GM12878 (cell line): ENCODE data around the gene CRELD2. TPM values are rescaled to one million over a fixed set of nuclear protein-coding genes. Genes with fewer than 3 reads are reported as not detected.

Source experiments
- ATAC-seq: fragments of 200-7000 bp; cut with Tn5 transposase; 3 replicates; pipeline ENCODE4 v1.9.1; 2020; ENCODE audit warnings: mild to moderate bottlenecking, moderate library complexity
- BruUV-seq: library from RNA; stranded (reverse); fragments of 400-500 nt; replicated peaks from 2 replicates; lab custom pipeline; 2021; lab: Mats Ljungman, UMichigan
- CTCF ChIA-PET: fragments of 300-600 bp; sonication (Branson Sonifier 250); formaldehyde crosslinking; extraction: SDS; loops from one replicate; lab custom pipeline; 2021; ENCODE audit warnings: inconsistent platforms; lab: Yijun Ruan, JAX
- POLR2A ChIA-PET: fragments of 350-600 bp; formaldehyde crosslinking; extraction: SDS; loops from one replicate; lab custom pipeline; 2021; ENCODE audit warnings: inconsistent platforms; lab: Charles Lee
- RAD21 ChIA-PET: fragments of 300-600 bp; sonication (Branson Sonifier 250); formaldehyde crosslinking; loops from one replicate; lab custom pipeline; 2023; ENCODE audit warnings: antibody characterized with exemption; ENCODE audit not compliant: unreplicated experiment; lab: Charles Lee
- SMC1A ChIA-PET: fragments of 300-600 bp; sonication (Branson Sonifier 250); formaldehyde crosslinking; loops from one replicate; lab custom pipeline; 2023; ENCODE audit not compliant: unreplicated experiment, uncharacterized antibody; lab: Charles Lee
- DNase-seq: peaks from one replicate; pipeline ENCODE4 v3.0.0-alpha.2; 2011; ENCODE audit warnings: low read depth, low spot score
- FAIRE-seq: peaks from 3 replicates; lab custom pipeline; 2011; peaks lifted over from hg19 to GRCh38; lab: Jason Lieb, UNC
- H2AFZ ChIP-seq: 2 replicates; pipeline ENCODE4 v1.6.0; 2011; ENCODE audit warnings: low read depth, low read length, control low read depth; ENCODE audit not compliant: control insufficient read depth
- H3K27ac ChIP-seq: 2 replicates; pipeline ENCODE4 v1.5.1; 2011; ENCODE audit warnings: control low read depth; ENCODE audit not compliant: control insufficient read depth, insufficient read depth
- H3K27me3 ChIP-seq, 2 experiments: replicated peaks in 1 of 2; 2 replicates each; pipeline versions ENCODE4 v1.6.0 to v1.6.1; 2011; ENCODE audit warnings: low read length in 1 of 2; ENCODE audit not compliant: control insufficient read depth in 2 of 2, insufficient read depth in 2 of 2
- H3K36me3 ChIP-seq, 2 experiments: 2 replicates each; pipeline ENCODE4 v1.5.1; 2011; ENCODE audit warnings: low read length in 1 of 2; ENCODE audit not compliant: control insufficient read depth in 2 of 2, insufficient read depth in 2 of 2
- H3K4me1 ChIP-seq: 2 replicates; pipeline ENCODE4 v1.6.1; 2011; ENCODE audit warnings: mild to moderate bottlenecking, low read length, moderate library complexity, mixed read lengths; ENCODE audit not compliant: control insufficient read depth, insufficient read depth
- H3K4me2 ChIP-seq: 2 replicates; pipeline ENCODE4 v1.6.0; 2011; ENCODE audit warnings: control low read depth; ENCODE audit not compliant: control insufficient read depth, insufficient read depth
- H3K4me3 ChIP-seq: fragments of 200-600 bp; sonication (generic); 2 replicates; pipeline ENCODE4 v1.5.1; 2016
- H3K79me2 ChIP-seq: 2 replicates; pipeline ENCODE4 v1.6.0; 2011; ENCODE audit warnings: low read length; ENCODE audit not compliant: control insufficient read depth, insufficient read depth
- H3K9ac ChIP-seq: 2 replicates; pipeline ENCODE4 v1.8.0; 2011; ENCODE audit warnings: low read length, control low read depth, mixed read lengths; ENCODE audit not compliant: control insufficient read depth, insufficient read depth
- H3K9me3 ChIP-seq: replicated peaks from 3 replicates; pipeline ENCODE4 v1.5.1; 2011; ENCODE audit warnings: mild to moderate bottlenecking, low read length; ENCODE audit not compliant: control insufficient read depth, insufficient read depth
- H4K20me1 ChIP-seq: 2 replicates; pipeline ENCODE4 v1.6.0; 2011; ENCODE audit not compliant: control insufficient read depth, insufficient read depth
- BHLHE40 ChIP-seq, 2 experiments: fragments of 450-650 bp in 1 of 2; IDR thresholded peaks; 2 replicates each; pipeline ENCODE4 v1.6.1; 2011 to 2017; ENCODE audit warnings: low read depth in 2 of 2, borderline replicate concordance in 1 of 2, improper control_type of control experiment in 1 of 2, low read length in 1 of 2, mild to moderate bottlenecking in 1 of 2
- SMAD1 ChIP-seq: fragments of 450-650 bp; IDR thresholded peaks from 2 replicates; pipeline ENCODE4 v1.6.1; 2018; ENCODE audit warnings: mild to moderate bottlenecking, low read depth; ENCODE audit not compliant: partially characterized antibody
- WGBS: methylation state at CpG from one replicate; pipeline ENCODE4 v1.1.6; 2016; ENCODE audit warnings: low lambda C conversion rate; ENCODE audit not compliant: insufficient replicate concordance, insufficient coverage; ENCODE audit errors: missing lambda C conversion rate; 5-methylcytosine and 5-hydroxymethylcytosine counted together
- in situ Hi-C: fragments of 300-500 bp; cut with MboI; formaldehyde crosslinking; loops from 9 replicates; pipeline ENCODE4 v1.14.3; 2018; ENCODE audit warnings: mixed read lengths
- intact Hi-C: fragments of 100-400 bp; cut with micrococcal nuclease; formaldehyde crosslinking; loops from one replicate; pipeline ENCODE4 v1.14.2; 2022; ENCODE audit not compliant: unreplicated experiment
- polyA plus RNA-seq, 11 experiments: library from polyadenylated mRNA; depleted of rRNA in 4 of 11; unstranded in 6 of 11; stranded (reverse) in 5 of 11; fragments of >200 nt; fragmentation: Nextera tagmentation in 4 of 11; fragmentation: Illumina TruSeq in 1 of 11; extraction: Ambion mirVana in 4 of 11; extraction: Trizol in 1 of 11; gene quantifications; 1 replicate in 1 of 11; 2 replicates in 10 of 11; pipeline versions ENCODE4 v1.2.1 to v1.2.3, GENCODE V29; 2011 to 2016; ENCODE audit warnings: inconsistent platforms in 2 of 11, missing spikeins in 2 of 11, low read depth in 1 of 11
- total RNA-seq, 4 experiments: library from RNA; depleted of rRNA in 3 of 4; stranded (reverse); fragments of >200 nt in 3 of 4; fragmentation: Illumina TruSeq in 1 of 4; extraction: Trizol in 1 of 4; gene quantifications; 2 replicates each; pipeline versions ENCODE4 v1.2.1 to v1.2.3, GENCODE V29; 2013 to 2021
- TF ChIP-seq, protein P1 (sequence below): fragments of 450-650 bp; formaldehyde crosslinking; IDR thresholded peaks from 2 replicates; pipeline ENCODE4 v1.5.0; 2022; ENCODE audit warnings: mild to moderate bottlenecking, missing genetic modification characterization

The CRELD2 gene
- total and polyA plus RNA-seq, 10 of the 15 experiments (the other 5 are each of a cell fraction or from before 2014, with no cell fraction given) = 9.4 to 111 (median 25.9) TPM

DNA sequence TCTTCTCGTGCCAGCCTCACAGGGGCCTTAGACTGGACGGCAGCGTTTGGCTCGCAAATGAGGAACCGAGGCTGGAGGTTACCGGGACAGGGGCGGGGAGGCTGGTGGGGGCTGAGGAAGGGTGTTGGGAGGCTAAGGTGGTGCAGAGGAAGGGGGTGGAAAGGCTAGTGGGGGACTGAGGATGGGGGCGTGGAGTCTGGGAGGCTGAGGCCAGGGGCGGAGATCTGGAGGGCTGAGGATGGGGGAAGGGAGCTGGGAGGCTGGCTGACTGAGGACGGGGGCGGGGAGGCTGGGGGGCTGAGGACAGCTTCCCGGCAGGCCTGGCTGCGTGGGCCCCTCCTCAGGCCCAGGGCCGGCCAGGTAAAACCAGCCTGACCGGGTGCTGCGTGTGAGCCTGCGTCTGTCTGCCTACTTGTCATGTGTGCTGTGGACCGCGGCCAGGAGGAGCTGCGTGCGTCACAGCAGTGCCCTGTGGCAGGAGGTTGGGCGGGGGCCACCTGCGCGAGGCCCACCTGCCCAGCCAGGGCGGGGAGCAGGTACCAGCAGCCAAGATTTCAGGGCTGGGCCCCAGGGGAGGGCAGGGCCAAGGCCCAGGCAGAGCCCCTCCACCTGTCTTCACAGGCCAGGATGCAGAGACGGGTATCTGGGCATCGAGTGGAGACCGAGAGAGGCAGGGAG is 32.7 kb downstream of the CRELD2 start:
- RAD21 ChIA-PET = interaction anchor here (1.3 kb wide), 1 partner anchor 21 kb away, joined by 3 read pairs; no protein-coding TSS in a partner anchor
- intact Hi-C loops = no loop called here
- H3K4me1 ChIP-seq = no peaks in the 10 kb centered on the region
- TF ChIP-seq SMAD1 (no peak), BHLHE40 (IDR thresholded peaks at IDR 0.05; ENCODE audit: borderline replicate concordance in 1 of 2, low read depth in 2 of 2, low read length in 1 of 2) (peak in 1 of 2 experiments; percentile 24; a peak in 2 of 4 replicates)
- TF ChIP-seq, protein P1, sequence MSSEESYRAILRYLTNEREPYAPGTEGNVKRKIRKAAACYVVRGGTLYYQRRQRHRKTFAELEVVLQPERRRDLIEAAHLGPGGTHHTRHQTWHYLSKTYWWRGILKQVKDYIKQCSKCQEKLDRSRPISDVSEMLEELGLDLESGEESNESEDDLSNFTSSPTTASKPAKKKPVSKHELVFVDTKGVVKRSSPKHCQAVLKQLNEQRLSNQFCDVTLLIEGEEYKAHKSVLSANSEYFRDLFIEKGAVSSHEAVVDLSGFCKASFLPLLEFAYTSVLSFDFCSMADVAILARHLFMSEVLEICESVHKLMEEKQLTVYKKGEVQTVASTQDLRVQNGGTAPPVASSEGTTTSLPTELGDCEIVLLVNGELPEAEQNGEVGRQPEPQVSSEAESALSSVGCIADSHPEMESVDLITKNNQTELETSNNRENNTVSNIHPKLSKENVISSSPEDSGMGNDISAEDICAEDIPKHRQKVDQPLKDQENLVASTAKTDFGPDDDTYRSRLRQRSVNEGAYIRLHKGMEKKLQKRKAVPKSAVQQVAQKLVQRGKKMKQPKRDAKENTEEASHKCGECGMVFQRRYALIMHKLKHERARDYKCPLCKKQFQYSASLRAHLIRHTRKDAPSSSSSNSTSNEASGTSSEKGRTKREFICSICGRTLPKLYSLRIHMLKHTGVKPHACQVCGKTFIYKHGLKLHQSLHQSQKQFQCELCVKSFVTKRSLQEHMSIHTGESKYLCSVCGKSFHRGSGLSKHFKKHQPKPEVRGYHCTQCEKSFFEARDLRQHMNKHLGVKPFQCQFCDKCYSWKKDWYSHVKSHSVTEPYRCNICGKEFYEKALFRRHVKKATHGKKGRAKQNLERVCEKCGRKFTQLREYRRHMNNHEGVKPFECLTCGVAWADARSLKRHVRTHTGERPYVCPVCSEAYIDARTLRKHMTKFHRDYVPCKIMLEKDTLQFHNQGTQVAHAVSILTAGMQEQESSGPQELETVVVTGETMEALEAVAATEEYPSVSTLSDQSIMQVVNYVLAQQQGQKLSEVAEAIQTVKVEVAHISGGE = no peak
- TF ChIP-seq, all 136 proteins: peak for 1
- POLR2A ChIA-PET = interaction anchor here (1.6 to 1.8 kb wide), 2 partner anchors 14 to 20 kb away, joined by 3 to 5 read pairs; no protein-coding TSS in a partner anchor
- DNase-seq (no peak), ATAC-seq (peak; percentile 52), FAIRE-seq (no peak)
- in situ Hi-C loops = no loop called here
- no peak overlapping the region for H3K9ac ChIP-seq
- no peaks in the 10 kb centered on the region for H3K36me3 ChIP-seq
- no peaks in the 10 kb centered on the region for H4K20me1 ChIP-seq
- SMC1A ChIA-PET = no interaction called here
- H3K27ac ChIP-seq = no peak overlapping the region
- H3K4me3 ChIP-seq = no peak overlapping the region
- H3K79me2 ChIP-seq = no peaks in the 10 kb centered on the region
- no peak overlapping the region for H2AFZ ChIP-seq
- H3K27me3 ChIP-seq = no peaks in the 10 kb centered on the region
- WGBS = 46% methylated on average over 20 of the region's 28 CpGs
- no peaks in the 10 kb centered on the region for H3K9me3 ChIP-seq
- CTCF ChIA-PET = no interaction called here
- no TSS peak for BruUV-seq
- H3K4me2 ChIP-seq = no peak overlapping the region
